NCI-H1092 treated with DMSO at 0.1 percent for 48 hours (cell line): ENCODE measurements around the gene EREG.
"Not testable (repeated sequence)": the region's sequence is repeated elsewhere in the genome, so short reads cannot be mapped to it uniquely, and the experiment has no call there.

ENCODE experiments used
- DNase-seq: peaks from one replicate; lab custom pipeline; 2025; lab: John Stamatoyannopoulos, UW

EREG gene

GRCh38 chr4:74390677-74391076, 25.7 kb downstream of the EREG start:
- no peak for DNase-seq

- no peak for DNase-seq
These were observed 26.4 kb downstream of the EREG start for GRCh38 chr4:74391346-74391745.

GRCh38 chr4:74391890-74392475, 27.0 kb downstream of the EREG start:
- no peak for DNase-seq

DNA sequence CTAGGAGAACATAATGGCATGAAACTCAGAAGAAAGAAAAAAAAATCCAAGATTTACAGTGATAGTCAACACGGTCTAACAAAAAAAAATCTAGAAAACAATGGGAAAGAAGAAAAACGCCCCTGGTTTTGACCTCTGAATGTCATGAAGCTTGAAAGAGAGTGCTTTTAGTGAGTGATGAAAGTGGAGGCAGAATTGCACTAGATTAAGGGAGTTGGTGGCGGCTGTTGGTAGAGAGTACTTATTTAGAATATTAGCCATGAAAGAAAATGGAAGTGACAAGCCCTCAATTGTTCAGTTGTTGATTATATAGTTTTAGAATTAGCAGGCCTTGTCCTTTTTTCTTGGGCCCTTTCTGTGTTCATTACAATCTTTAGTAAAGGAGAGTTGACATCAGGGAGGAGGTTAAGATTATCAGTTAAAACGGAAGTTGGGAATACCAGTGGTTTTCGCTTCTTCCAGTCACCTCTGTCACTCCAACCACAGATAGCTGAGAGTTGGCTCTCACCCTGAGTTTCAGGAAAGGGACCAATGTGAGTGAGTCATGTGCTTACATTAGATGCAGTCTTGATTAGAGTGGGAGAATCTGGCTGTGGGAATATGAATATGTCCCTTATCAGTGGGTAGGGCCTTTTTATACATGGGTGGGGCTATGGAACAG, 29.7 kb downstream of the EREG start:
- DNase-seq = no peak

DNA sequence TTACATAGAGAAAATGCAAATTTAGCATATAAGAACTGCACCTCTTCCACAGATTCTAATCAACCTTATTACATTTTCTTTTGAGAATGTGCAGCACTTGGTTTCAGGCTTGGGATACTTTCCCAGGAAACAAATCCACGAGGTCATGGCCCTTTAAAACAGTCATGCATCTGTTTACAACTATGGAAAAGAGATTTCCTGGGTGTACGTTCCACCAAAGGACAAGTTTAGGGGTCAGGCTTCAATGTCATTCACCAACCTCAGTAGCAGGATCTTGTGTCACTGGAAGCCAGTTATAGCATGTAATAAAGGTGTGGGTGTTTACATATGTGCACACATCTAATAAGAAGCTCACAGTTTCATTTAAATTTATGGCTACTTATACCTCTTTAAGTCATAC, 30.7 kb downstream of the EREG start:
- DNase-seq = no peak

- DNase-seq = no peak
These were observed 32.9 kb downstream of the EREG start for GRCh38 chr4:74397748-74398426.

DNA sequence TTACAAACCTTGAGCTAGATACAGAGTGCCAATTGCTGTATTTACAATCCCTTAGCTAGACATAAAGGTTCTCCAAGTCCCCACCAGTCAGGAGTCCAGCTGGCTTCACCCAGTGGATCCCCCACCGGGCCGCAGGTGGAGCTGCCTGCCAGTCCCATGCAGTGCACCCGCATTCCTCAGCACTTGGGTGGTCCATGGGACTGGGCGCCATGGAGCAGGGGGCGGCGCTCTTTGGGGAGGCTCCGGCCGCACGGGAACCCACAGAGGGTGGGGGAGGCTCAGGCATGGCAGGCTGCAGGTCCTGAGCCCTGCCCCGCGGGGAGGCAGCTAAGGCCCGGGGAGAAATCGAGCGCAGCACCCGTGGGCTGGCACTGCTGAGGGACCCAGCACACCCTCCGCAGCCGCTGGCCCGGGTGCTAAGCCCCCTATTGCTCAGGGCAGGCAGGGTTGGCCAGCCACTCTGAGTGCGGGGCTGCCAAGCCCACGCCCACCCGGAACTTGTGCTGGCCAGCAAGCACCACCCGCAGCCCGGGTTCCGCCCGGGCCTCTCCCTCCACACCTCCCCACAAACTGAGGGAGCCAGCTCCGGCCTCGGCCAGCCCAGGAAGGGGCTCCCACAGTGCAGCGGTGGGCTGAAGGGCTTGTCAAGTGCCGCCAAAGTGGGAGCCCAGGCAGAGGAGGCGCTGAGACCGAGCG, 34.1 kb downstream of the EREG start:
- DNase-seq = not testable (repeated sequence)

DNA sequence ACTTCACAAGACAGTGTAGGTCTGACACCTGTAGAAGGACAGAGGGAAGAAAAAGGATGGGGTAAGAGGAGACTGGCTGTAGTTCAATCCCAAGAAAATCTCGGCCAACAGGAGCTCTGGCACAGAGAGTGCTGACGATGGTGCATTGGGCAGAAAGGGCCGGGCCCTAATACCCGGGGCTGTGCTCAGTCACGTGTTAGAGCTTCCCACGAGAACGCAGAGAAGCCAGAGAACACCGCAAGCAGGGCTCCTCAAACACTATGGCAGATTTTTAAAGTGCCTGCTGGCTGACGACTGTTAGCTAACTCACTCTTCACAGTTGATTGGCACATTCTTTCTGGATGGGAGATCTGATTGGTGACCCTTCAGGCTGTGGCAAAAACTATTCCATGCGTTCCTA, 35.5 kb downstream of the EREG start:
- DNase-seq = no peak

GRCh38 chr4:74402692-74403456, 37.9 kb downstream of the EREG start:
- no peak for DNase-seq

- DNase-seq = no peak
These were observed 42.9 kb downstream of the EREG start for GRCh38 chr4:74407891-74408290.

- no peak for DNase-seq
These were observed 43.7 kb downstream of the EREG start for GRCh38 chr4:74408639-74409038.

DNA sequence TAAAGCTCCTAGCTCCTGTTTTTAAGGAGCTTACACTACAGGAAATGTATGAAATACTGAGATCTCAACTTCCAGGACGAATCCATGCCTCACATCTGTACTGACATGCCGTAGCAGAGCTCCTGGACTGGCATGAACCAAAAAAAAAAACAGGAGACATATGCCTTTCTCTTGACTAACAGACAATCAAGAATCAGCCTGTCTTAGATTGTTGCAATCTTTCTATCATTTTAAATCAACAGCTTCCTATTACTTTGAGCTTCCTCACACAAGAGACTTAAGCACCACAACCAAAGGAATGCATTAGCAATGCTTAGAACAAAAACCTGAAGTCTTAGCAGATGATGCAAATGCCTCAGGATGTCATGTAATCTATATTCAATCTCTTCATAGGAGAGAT, 45.3 kb downstream of the EREG start:
- no peak for DNase-seq

DNA sequence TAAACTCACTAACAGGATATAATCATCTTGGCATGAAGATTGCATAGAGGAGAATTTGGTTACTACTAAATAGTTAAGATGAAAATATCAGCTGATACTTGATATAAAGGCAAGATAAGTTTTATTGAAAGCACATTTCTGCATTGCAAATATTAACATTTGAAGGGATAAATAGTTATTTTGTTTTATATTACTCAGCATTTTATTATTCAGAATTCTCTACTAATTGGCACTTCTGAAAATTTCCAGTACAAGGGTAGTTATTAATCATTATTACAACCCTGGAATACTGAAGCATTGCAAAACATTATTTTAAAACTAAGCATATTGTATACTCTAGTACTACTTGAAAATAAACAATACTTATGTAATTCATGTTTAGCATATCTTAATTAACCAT, 47.3 kb downstream of the EREG start:
- no peak for DNase-seq

DNA sequence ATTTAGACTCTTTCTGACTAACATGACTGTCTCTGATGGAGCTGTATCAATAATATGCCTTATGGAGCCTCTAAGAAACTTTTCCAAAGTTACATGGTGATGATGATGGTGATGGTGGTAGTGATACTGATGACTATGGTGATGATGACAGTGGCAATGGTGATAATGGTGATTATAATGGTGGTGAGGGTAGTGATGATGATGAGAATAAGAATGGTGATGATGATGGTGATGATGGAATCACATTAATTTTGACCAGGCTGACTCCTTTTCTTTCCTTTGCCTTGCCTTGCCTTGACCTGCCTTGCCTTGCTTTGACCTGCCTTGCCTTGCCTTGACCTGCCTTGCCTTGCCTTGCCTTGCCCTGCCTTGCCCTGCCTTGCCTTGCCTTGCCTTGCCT, 48.3 kb downstream of the EREG start:
- no peak for DNase-seq

- no peak for DNase-seq
These were observed 49.3 kb downstream of the EREG start for GRCh38 chr4:74414149-74414809.

GRCh38 chr4:74415602-74416300, 50.8 kb downstream of the EREG start:
- DNase-seq = no peak

- DNase-seq = no peak
These were observed 53.2 kb downstream of the EREG start for GRCh38 chr4:74418063-74418670.

- no peak for DNase-seq
These were observed 55.9 kb downstream of the EREG start for GRCh38 chr4:74420863-74421262.

DNA sequence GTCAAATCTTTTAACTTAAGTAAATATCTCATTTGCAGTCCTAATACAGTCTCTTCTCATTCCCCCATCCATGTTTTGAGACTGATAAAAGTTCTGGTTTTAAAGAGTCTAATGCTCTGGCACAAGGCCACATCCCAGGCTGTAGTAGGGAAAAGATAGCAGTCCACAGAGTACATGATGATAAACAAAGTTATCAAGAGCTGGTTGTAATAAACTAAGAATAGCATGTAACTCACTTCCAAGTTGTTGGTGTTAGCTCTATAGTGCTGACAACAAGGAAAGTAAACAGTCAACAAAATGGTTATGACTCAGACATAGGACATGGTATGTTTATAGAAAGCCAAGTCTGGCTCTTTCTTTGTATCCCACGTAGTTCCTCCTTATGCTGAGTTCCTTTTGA, 58.2 kb downstream of the EREG start:
- no peak for DNase-seq

DNA sequence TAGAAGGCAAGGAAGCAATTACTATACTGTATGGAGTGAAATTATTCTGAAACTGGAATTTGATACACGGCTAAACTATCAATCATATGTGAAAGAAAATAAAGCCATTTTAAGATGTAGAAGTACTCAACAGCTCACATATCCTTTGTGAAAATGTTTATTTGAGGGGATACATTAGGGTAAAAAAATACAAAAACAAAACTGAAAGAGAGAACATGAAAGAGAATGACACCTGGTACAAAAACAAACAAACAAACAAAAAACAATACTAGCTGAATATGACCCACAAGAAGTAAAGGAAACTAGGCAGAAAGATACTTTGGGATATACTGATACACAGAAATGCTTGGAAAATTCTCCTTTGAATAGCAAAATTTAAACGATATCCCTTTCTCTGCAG, 59.2 kb downstream of the EREG start:
- no peak for DNase-seq

DNA sequence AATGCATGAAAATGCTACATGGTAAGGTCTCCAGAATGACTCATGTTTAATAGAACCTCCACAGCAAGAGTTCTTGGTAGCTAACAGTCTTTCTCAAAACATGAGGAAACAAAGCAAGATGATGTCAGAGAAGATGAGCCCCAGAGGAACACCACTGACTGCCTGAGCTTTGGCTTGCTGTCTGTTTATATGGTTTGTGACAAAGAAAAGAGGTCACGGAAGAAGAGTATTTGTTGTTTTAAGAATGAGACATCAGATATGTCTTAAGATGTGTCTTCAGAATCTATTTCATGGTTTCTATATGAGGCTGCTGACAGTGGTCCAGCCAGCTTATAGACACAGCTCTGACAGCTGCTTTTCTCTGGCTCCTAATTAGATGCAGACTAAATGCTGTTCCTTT, 61.2 kb downstream of the EREG start:
- no peak for DNase-seq
